ENCODE results near the gene NRXN2. TPM values are rescaled to one million over a fixed set of nuclear protein-coding genes. Genes with fewer than 3 reads are reported as not detected.

Gene NRXN2
- total and polyA plus RNA-seq, 5 donors from 2014 or later = 0.42 TPM; not detected in 4

DNA sequence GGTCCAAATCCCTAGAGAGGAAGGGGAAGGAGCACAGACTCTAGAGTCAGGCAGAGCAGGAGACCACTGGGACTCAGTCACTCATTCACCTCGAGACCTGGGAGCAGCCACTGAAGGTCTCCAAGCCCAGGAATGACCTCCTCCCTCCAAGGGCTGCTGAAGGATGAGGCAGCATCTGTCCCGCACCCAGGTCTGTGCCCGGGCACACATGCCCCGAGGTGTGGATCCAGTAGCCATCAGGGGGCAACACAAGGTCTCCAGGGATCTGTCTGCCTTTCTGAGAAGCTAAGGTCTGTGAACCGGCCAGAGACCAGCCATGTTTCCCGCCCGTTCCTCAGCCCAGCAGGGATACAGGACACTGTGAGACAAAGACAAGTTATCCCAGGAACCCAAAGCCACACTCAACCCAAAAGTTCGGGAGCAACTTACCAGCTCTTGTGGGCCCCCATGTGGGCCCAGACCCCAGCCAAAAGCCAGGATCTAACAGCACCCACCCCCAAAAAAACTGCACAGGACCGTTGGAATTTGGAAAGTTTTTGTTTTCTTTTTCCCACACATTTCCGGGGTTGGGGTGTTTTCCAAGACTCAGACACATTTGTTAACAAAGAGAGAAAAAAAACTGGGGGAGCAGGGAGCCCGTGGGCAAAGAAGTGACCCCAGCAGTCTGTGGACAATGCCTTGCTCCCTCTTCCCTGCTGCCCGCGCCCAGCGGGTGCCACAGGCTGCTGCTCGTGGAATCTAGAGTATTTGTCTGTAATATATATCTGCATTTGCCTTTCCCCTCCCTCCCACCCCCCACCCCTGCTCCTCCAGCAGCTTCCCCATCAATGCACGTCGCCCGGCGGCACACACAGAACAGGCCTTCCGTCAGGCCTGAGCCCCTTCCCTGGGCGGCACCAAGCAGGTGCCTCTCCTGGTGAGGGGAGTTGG, 117.1 kb downstream of the NRXN2 start:
- H3K4me1 Mint-ChIP-seq = peaks cover 0 to 2% (median 0%) of the 10 kb centered on the region in 4 donors
- H3K9me3 Mint-ChIP-seq = no peaks in the 10 kb centered on the region
- no peak for DNase-seq
- no peaks in the 10 kb centered on the region for H3K36me3 ChIP-seq (ENCODE audit: control insufficient read depth, insufficient read depth, low read length)
- H3K4me3 Mint-ChIP-seq = no peak overlapping the region
- no peak overlapping the region for H3K27ac ChIP-seq (ENCODE audit: insufficient read depth, low read length, poor library complexity, severe bottlenecking)
- H3K27me3 Mint-ChIP-seq = peaks cover 17% of the 10 kb centered on the region
- no peaks in the 10 kb centered on the region for H3K9me3 ChIP-seq (ENCODE audit: control insufficient read depth in 2 of 2, low read length in 2 of 2)
- no peaks in the 10 kb centered on the region for H3K27me3 ChIP-seq (ENCODE audit: control insufficient read depth, insufficient read depth, low read length)
- H3K4me1 ChIP-seq (ENCODE audit: control insufficient read depth, insufficient read depth, low read length, poor library complexity, severe bottlenecking) = no peaks in the 10 kb centered on the region
- H3K27ac Mint-ChIP-seq = no peak overlapping the region
- no peak for ATAC-seq (ENCODE audit: low read depth in 2 of 2)
- H3K36me3 Mint-ChIP-seq = no peaks in the 10 kb centered on the region
- H3K4me3 ChIP-seq (ENCODE audit: low read depth, low read length) = no peak overlapping the region

DNA sequence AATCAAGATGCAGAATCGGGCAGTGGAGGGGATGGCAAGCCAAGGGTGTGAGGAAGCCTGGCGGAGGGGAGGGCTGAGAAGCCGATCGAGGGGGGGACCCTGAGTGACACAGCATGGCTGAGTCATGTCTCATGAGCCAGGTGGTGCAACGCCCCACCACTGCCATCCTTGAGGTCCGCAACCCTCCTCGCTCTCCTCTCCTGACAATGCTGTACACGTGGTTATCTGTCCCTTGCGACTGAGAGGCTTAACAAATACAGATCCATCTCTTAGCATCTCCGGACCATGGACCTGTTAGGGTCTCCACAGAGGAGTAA, 117.8 kb downstream of the NRXN2 start:
- H3K36me3 Mint-ChIP-seq = no peaks in the 10 kb centered on the region
- no peaks in the 10 kb centered on the region for H3K9me3 Mint-ChIP-seq
- DNase-seq = no peak
- H3K27ac ChIP-seq (ENCODE audit: insufficient read depth, low read length, poor library complexity, severe bottlenecking) = no peak overlapping the region
- H3K4me3 ChIP-seq (ENCODE audit: low read depth, low read length) = no peak overlapping the region
- peaks cover 17% of the 10 kb centered on the region for H3K27me3 Mint-ChIP-seq
- no peak for ATAC-seq (ENCODE audit: low read depth in 2 of 2)
- no peaks in the 10 kb centered on the region for H3K9me3 ChIP-seq (ENCODE audit: control insufficient read depth in 2 of 2, low read length in 2 of 2)
- no peaks in the 10 kb centered on the region for H3K36me3 ChIP-seq (ENCODE audit: control insufficient read depth, insufficient read depth, low read length)
- no peaks in the 10 kb centered on the region for H3K4me1 ChIP-seq (ENCODE audit: control insufficient read depth, insufficient read depth, low read length, poor library complexity, severe bottlenecking)
- H3K27me3 ChIP-seq (ENCODE audit: control insufficient read depth, insufficient read depth, low read length) = no peaks in the 10 kb centered on the region
- H3K4me3 Mint-ChIP-seq = no peak overlapping the region
- H3K4me1 Mint-ChIP-seq = peaks cover 0 to 2% (median 0%) of the 10 kb centered on the region in 4 donors
- H3K27ac Mint-ChIP-seq = no peak overlapping the region

DNA sequence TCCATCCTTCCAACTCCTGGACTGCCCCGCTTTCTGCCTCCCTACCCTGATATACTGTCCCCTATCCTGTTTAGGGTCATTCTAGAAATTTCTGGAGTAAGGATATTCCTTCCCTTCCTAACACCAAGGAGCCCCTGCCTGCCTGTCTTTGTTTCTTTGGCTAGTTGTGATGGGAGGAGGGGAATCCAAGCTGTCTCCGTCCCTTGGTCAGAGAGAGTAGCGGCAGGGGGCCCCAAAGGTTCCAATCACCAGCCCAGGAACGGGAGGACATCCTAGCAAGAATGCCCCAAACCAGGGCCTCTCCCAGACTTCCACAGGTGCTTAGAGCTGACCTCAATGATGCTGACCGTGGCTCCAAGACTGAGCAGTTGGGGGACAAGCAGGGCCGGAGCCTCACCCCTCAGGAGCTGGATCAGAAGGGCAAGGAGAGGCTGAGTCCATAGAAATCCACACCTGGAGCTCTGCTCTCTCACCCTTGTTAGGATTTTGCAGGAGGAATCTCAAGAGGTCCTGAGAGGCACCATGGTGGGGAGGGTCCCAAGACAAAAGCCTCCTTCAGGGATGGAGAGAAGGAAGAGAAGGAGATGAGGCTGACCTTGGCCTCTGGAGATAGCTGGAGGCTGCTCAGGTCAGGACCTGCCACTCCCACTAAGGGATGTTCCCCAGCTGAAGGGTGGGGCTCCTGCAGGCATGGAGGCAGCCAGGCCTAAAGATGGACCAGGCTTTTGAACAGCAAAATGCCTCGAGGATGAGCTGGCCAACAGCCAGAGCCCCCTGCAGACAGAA, 118.3 kb downstream of the NRXN2 start:
- no peak overlapping the region for H3K4me3 Mint-ChIP-seq
- Histone ChIP-seq H3K27ac (ENCODE audit: insufficient read depth, low read length, poor library complexity, severe bottlenecking) (no peak overlapping the region), H3K4me1 (ENCODE audit: control insufficient read depth, insufficient read depth, low read length, poor library complexity, severe bottlenecking) (no peaks in the 10 kb centered on the region), H3K4me3 (ENCODE audit: low read depth, low read length) (no peak overlapping the region), H3K9me3 (ENCODE audit: control insufficient read depth in 2 of 2, low read length in 2 of 2) (no peaks in the 10 kb centered on the region), H3K36me3 (ENCODE audit: control insufficient read depth, insufficient read depth, low read length) (no peaks in the 10 kb centered on the region), H3K27me3 (ENCODE audit: control insufficient read depth, insufficient read depth, low read length) (no peaks in the 10 kb centered on the region)
- no peak for ATAC-seq (ENCODE audit: low read depth in 2 of 2)
- no peaks in the 10 kb centered on the region for H3K36me3 Mint-ChIP-seq
- no peaks in the 10 kb centered on the region for H3K9me3 Mint-ChIP-seq
- no peaks in the 10 kb centered on the region for H3K4me1 Mint-ChIP-seq
- DNase-seq = no peak
- H3K27me3 Mint-ChIP-seq = peaks cover 17% of the 10 kb centered on the region
- no peak overlapping the region for H3K27ac Mint-ChIP-seq

DNA sequence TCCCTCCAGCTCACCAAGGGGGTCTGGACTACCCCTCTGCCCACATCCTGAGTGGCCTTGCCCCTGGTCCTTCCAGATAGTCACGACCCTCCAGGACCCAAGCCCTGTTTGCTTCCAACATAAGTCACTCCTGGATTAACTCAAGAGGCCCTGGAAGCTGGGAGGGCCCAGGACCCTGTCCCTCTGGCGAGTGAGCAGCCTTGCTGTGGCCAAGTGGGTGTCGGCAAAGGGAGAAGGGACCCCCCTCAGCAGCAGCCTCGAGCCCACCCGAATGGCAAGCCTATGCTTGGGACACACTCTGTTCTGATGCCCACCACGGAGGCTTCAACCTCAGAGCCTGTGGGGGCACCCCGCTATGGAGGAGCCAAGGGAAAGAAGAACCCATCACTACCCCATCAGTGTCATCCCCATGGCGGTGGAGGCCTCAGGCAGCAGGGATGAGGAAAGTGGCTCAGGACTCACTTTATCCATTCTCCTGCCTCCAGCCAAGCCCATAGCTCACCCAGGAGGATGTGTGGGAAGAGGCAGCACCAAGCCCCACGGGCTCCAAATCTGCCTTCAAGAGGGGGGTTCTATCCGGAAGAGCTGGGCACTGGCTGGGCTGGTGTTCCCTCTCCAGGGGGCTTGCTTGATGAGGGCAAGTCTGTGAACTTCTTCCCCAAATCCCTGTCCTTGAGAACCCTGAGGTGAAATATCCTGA, 119.4 kb downstream of the NRXN2 start:
- no peak for ATAC-seq (ENCODE audit: low read depth in 2 of 2)
- Histone ChIP-seq H3K4me3 (ENCODE audit: low read depth, low read length) (no peak overlapping the region), H3K27ac (ENCODE audit: insufficient read depth, low read length, poor library complexity, severe bottlenecking) (no peak overlapping the region), H3K27me3 (ENCODE audit: control insufficient read depth, insufficient read depth, low read length) (no peaks in the 10 kb centered on the region), H3K9me3 (ENCODE audit: control insufficient read depth in 2 of 2, low read length in 2 of 2) (no peaks in the 10 kb centered on the region), H3K36me3 (ENCODE audit: control insufficient read depth, insufficient read depth, low read length) (no peaks in the 10 kb centered on the region), H3K4me1 (ENCODE audit: control insufficient read depth, insufficient read depth, low read length, poor library complexity, severe bottlenecking) (no peaks in the 10 kb centered on the region)
- H3K4me3 Mint-ChIP-seq = no peak overlapping the region
- no peaks in the 10 kb centered on the region for H3K36me3 Mint-ChIP-seq
- no peaks in the 10 kb centered on the region for H3K9me3 Mint-ChIP-seq
- H3K27ac Mint-ChIP-seq = no peak overlapping the region
- no peak for DNase-seq
- peaks cover 15% of the 10 kb centered on the region for H3K27me3 Mint-ChIP-seq
- H3K4me1 Mint-ChIP-seq = no peaks in the 10 kb centered on the region

DNA sequence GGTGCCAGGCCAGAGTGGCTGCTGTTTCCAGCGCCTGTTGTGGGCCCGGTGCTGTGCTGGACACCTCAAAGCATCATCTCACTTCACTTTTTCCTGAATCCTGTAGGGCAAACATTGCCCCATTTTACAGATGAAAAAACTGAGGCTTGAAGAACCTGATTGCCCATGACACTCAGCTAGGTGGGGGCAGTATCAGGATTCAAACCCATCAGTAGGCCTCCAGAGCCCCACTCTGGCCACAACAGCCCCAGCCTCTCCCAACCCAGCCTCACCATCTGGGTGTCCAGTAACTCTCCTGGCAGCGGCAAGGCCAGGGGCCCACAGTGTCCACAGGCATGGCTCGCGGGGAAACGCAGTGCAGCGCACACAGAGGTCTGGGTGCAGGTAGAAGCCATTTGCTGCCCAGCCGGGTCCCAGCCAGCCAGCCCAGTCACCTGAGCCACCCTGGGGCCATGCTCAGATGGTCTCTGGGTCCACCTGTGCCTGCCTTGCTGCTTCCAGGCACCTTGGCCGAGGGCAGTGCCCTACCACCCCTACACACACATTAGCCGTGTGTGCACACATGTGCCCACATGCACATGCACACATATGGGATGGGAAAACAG, 120.4 kb downstream of the NRXN2 start:
- Mint-ChIP-seq H3K9me3 (no peaks in the 10 kb centered on the region), H3K27ac (no peak overlapping the region)

DNA sequence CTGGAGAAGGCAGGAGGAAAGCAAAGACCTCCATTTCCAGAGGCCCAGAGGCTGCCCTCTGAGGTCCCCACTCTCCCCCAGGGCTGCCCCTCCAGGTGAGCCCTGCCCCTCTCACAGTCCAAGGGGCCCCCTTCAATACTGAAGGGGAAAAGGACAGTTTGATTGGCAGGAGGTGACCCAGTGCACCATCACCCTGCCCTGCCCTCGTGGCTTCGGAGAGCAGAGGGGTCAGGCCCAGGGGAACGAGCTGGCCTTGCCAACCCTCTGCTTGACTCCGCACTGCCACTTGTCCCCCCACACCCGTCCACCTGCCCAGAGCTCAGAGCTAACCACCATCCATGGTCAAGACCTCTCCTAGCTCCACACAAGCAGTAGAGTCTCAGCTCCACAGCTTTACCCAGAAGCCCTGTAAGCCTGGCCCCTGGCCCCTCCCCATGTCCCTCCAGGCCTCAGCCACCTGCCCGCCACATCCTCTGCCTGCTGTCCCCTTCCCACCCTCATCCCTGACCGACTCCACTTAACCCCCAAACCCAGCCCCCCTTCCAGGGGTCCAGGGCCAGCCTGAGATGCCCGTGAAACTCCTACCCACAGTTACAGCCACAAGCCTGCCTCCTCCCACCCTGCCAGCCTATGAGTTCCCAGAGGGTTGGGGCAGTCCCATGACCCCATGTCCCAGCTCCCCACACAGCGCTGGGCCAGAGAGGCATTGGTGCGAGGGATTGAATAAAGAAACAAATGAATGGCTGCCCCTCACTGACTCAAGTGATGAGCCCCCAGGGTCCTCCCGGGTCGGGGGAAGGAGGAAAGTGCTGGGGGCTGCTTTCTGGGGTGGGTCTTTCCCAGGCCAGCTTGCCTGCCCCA, 121.2 kb downstream of the NRXN2 start:
- H3K36me3 Mint-ChIP-seq = no peaks in the 10 kb centered on the region
- H3K36me3 ChIP-seq (ENCODE audit: control insufficient read depth, insufficient read depth, low read length) = no peaks in the 10 kb centered on the region
- no peaks in the 10 kb centered on the region for H3K27me3 ChIP-seq (ENCODE audit: control insufficient read depth, insufficient read depth, low read length)
- no peak overlapping the region for H3K4me3 Mint-ChIP-seq
- no peak overlapping the region for H3K4me3 ChIP-seq (ENCODE audit: low read depth, low read length)
- H3K27me3 Mint-ChIP-seq = peaks cover 9% of the 10 kb centered on the region
- H3K27ac Mint-ChIP-seq = peak overlapping the region in 1 of 3 donors; percentile 48
- H3K9me3 ChIP-seq (ENCODE audit: control insufficient read depth in 2 of 2, low read length in 2 of 2) = no peaks in the 10 kb centered on the region
- H3K9me3 Mint-ChIP-seq = peaks cover 0 to 1% (median 0%) of the 10 kb centered on the region in 7 donors
- H3K27ac ChIP-seq (ENCODE audit: insufficient read depth, low read length, poor library complexity, severe bottlenecking) = no peak overlapping the region
- DNase-seq (no peak), ATAC-seq (ENCODE audit: low read depth in 2 of 2) (no peak)
- H3K4me1 Mint-ChIP-seq = no peaks in the 10 kb centered on the region
- H3K4me1 ChIP-seq (ENCODE audit: control insufficient read depth, insufficient read depth, low read length, poor library complexity, severe bottlenecking) = no peaks in the 10 kb centered on the region

More for the DNA sequence above, 120.4 kb downstream of the NRXN2 start:
- H3K27ac ChIP-seq (ENCODE audit: insufficient read depth, low read length, poor library complexity, severe bottlenecking) = no peak overlapping the region
- H3K27me3 Mint-ChIP-seq = peaks cover 9% of the 10 kb centered on the region
- no peaks in the 10 kb centered on the region for H3K9me3 ChIP-seq (ENCODE audit: control insufficient read depth in 2 of 2, low read length in 2 of 2)
- H3K4me3 Mint-ChIP-seq = no peak overlapping the region
- ATAC-seq (ENCODE audit: low read depth in 2 of 2) (no peak), DNase-seq (no peak)
- no peaks in the 10 kb centered on the region for H3K36me3 Mint-ChIP-seq
- H3K4me1 Mint-ChIP-seq = no peaks in the 10 kb centered on the region
- no peaks in the 10 kb centered on the region for H3K27me3 ChIP-seq (ENCODE audit: control insufficient read depth, insufficient read depth, low read length)
- no peaks in the 10 kb centered on the region for H3K36me3 ChIP-seq (ENCODE audit: control insufficient read depth, insufficient read depth, low read length)
- no peak overlapping the region for H3K4me3 ChIP-seq (ENCODE audit: low read depth, low read length)
- no peaks in the 10 kb centered on the region for H3K4me1 ChIP-seq (ENCODE audit: control insufficient read depth, insufficient read depth, low read length, poor library complexity, severe bottlenecking)
